Colonic mucosa (tissue), 4 donors: ENCODE data around the gene GAS5. TPM values are rescaled to one million over a fixed set of nuclear protein-coding genes. Genes with fewer than 3 reads are reported as not detected.

Experiments used
- DNase-seq: peaks from one replicate; pipeline ENCODE4 v3.0.0-alpha.2; 2020
- H3K27ac ChIP-seq: fragments of 200-600 bp; one replicate; pipeline ENCODE4 v1.8.0; 2021
- H3K27me3 ChIP-seq: fragments of 200-600 bp; one replicate; pipeline ENCODE4 v1.8.0; 2021
- H3K36me3 ChIP-seq: fragments of 200-600 bp; one replicate; pipeline ENCODE4 v1.8.0; 2021
- H3K4me1 ChIP-seq: fragments of 200-600 bp; one replicate; pipeline ENCODE4 v1.8.0; 2021; ENCODE audit warnings: mild to moderate bottlenecking
- H3K4me3 ChIP-seq: fragments of 200-600 bp; one replicate; pipeline ENCODE4 v1.8.0; 2021
- H3K9ac ChIP-seq, 2 donors: one replicate each; pipeline ENCODE4 v1.7.0; 2013; ENCODE audit warnings: control low read depth in 2 of 2, low read depth in 2 of 2, low read length in 2 of 2
- H3K9me3 ChIP-seq: fragments of 200-600 bp; one replicate; pipeline ENCODE4 v1.8.0; 2021
- intact Hi-C: fragments of 100-400 bp; cut with DNase I; formaldehyde crosslinking; loops from one replicate; pipeline ENCODE4 v1.14.1; 2022
- total RNA-seq, 2 donors: library from RNA; stranded (reverse); fragmentation: NEBNext Ultra II Directional in 1 of 2; extraction: Animal tissue kit (Norgen Biotek cat#: 25700) in 1 of 2; gene quantifications; one replicate each; pipeline ENCODE4 v1.2.1, GENCODE V29; 2021
- TF ChIP-seq, protein P1 (sequence below): fragments of 200-600 bp; IDR thresholded peaks from one replicate; pipeline ENCODE4 v1.8.0; 2022; ENCODE audit warnings: antibody characterized with exemption, mild to moderate bottlenecking
- donor health status: healthy.
- donor health status: DM: no; HTN: no; CAD: no.
- donor health status: DM: no; HTN: no; CAD: no.

The GAS5 gene
- total RNA-seq, result 100 to 1,000 TPM; 207 to 247 TPM

- TF ChIP-seq, protein P1, sequence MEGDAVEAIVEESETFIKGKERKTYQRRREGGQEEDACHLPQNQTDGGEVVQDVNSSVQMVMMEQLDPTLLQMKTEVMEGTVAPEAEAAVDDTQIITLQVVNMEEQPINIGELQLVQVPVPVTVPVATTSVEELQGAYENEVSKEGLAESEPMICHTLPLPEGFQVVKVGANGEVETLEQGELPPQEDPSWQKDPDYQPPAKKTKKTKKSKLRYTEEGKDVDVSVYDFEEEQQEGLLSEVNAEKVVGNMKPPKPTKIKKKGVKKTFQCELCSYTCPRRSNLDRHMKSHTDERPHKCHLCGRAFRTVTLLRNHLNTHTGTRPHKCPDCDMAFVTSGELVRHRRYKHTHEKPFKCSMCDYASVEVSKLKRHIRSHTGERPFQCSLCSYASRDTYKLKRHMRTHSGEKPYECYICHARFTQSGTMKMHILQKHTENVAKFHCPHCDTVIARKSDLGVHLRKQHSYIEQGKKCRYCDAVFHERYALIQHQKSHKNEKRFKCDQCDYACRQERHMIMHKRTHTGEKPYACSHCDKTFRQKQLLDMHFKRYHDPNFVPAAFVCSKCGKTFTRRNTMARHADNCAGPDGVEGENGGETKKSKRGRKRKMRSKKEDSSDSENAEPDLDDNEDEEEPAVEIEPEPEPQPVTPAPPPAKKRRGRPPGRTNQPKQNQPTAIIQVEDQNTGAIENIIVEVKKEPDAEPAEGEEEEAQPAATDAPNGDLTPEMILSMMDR, result no peak
- Histone ChIP-seq H3K27ac (peak within 1 kb of the TSS; percentile 96), H3K9ac (peak within 1 kb of the TSS; percentile 71 to 86), H3K9me3 (no peaks in the 10 kb centered on the region), H3K27me3 (no peaks in the 10 kb centered on the region), H3K4me3 (peak within 1 kb of the TSS; percentile 79), H3K36me3 (peaks cover 6% of the 10 kb centered on the region), H3K4me1 (peaks cover 5% of the 10 kb centered on the region)
- peak; percentile 99 for DNase-seq
- intact Hi-C loops, result loop anchor here (5.0 kb wide), 1 partner anchor 154 kb away; the partner anchor contains the start of gene RC3H1
These were observed at the start of gene GAS5 for GRCh38 chr1:173867753-173868265. TSS of gene GAS5 (minus strand) at chr1:173867989.

GRCh38 chr1:173917149-173917548, 49.4 kb upstream of the GAS5 start, which contains the start of gene SERPINC1:
TSS of gene SERPINC1 (minus strand) at chr1:173917327. CDS start at chr1:173917259, 68 bp downstream.
- TF ChIP-seq, protein P1, result no peak
- intact Hi-C loops, result no loop called here
- Histone ChIP-seq H3K4me3 (no peak within 1 kb of the TSS), H3K27ac (no peak within 1 kb of the TSS), H3K27me3 (no peaks in the 10 kb centered on the region), H3K9me3 (no peaks in the 10 kb centered on the region), H3K4me1 (no peaks in the 10 kb centered on the region), H3K9ac (no peak within 1 kb of the TSS), H3K36me3 (no peaks in the 10 kb centered on the region)
- no peak for DNase-seq

GRCh38 chr1:173916667-173917066, 48.9 kb upstream of the GAS5 start:
- Histone ChIP-seq H3K9ac (no peak overlapping the region), H3K27me3 (no peaks in the 10 kb centered on the region)

DNA sequence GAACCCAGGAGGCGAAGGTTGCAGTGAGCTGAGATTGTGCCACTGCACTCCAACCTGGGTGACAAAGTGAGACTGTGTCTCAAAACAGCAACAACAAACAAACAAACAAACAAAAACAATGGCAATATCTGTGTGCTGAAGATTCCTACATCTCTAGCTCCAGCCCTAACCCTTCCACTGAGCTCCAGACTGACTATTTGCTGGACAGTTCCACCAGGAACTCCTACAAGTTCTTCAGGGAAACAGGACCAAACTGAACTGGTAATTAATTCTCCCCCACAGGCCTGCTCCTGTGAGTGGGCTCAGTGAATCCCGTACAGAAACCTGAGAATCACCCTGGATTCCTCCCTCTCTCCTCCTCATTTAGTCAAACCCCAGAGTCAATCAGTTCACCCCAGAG, 47.8 kb upstream of the GAS5 start:
- no peak for DNase-seq
- intact Hi-C loops, result no loop called here
- Histone ChIP-seq H3K9me3 (no peaks in the 10 kb centered on the region), H3K9ac (no peak overlapping the region), H3K4me1 (no peaks in the 10 kb centered on the region), H3K4me3 (no peak overlapping the region), H3K27me3 (no peaks in the 10 kb centered on the region), H3K36me3 (no peaks in the 10 kb centered on the region), H3K27ac (no peak overlapping the region)
- TF ChIP-seq, protein P1, result no peak

More at GRCh38 chr1:173916667-173917066, 48.9 kb upstream of the GAS5 start:
- Histone ChIP-seq H3K4me3 (no peak overlapping the region), H3K27ac (no peak overlapping the region), H3K36me3 (no peaks in the 10 kb centered on the region), H3K9me3 (no peaks in the 10 kb centered on the region), H3K4me1 (no peaks in the 10 kb centered on the region)
- intact Hi-C loops, result no loop called here
- DNase-seq, result no peak
- TF ChIP-seq, protein P1, result no peak

- no peaks in the 10 kb centered on the region for H3K27me3 ChIP-seq
- intact Hi-C loops, result no loop called here
- DNase-seq, result peak; percentile 29
- no peak overlapping the region for H3K4me3 ChIP-seq
- no peaks in the 10 kb centered on the region for H3K9me3 ChIP-seq
- H3K27ac ChIP-seq, result no peak overlapping the region
- TF ChIP-seq, protein P1, result peak; percentile 60
- H3K9ac ChIP-seq, result no peak overlapping the region
- no peaks in the 10 kb centered on the region for H3K36me3 ChIP-seq
- no peaks in the 10 kb centered on the region for H3K4me1 ChIP-seq
These were observed 46.6 kb upstream of the GAS5 start for GRCh38 chr1:173914366-173914871.
